ENCODE data around the gene AVEN. TPM values are rescaled to one million over a fixed set of nuclear protein-coding genes. Genes with fewer than 3 reads are reported as not detected.

AVEN gene
- total and polyA plus RNA-seq, 2 donors (not counting 3 experiments of a cell fraction or from before 2014, with no cell fraction given) = 7.7 to 23.3 TPM

DNA sequence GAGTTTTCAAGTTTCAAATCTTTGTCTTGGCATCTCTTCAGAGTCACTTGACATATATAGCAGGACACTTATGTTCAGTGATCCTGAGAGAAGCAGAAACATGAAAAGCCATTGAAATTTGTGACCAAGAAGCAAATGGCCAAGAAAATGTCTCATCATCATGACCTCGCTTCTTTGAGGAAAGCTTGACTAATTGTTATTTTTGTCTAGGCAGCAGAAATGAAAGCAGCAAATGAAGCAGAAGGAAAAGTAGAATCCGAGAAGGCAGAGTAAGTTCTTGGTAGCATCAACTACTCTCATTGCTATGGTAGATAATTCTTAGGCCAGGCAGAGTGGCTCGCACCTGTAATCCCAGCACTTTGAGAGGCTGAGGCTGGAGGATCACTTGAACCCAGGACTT is 198.4 kb downstream of the AVEN start:
- Histone ChIP-seq H4K20me1 (replicated peaks; ENCODE audit: control insufficient read depth, extremely low read depth, insufficient read depth, low read length) (no peaks in the 10 kb centered on the region), H3K9ac (replicated peaks; ENCODE audit: extremely low read depth, insufficient read depth, low read length) (no peak overlapping the region), H3K36me3 (ENCODE audit: control insufficient read depth in 2 of 2, extremely low read depth in 1 of 2, insufficient read depth in 2 of 2, low read length in 2 of 2) (no peaks in the 10 kb centered on the region), H3K9me1 (replicated peaks; ENCODE audit: control insufficient read depth, extremely low read depth, insufficient read depth, low read length) (no peaks in the 10 kb centered on the region), H3K4me2 (ENCODE audit: insufficient read depth, low read length) (no peak overlapping the region), H3K4me1 (ENCODE audit: control insufficient read depth, extremely low read depth, insufficient read depth, low read length) (no peaks in the 10 kb centered on the region), H2AFZ (ENCODE audit: low read depth, low read length) (no peak overlapping the region), H3K27ac (ENCODE audit: insufficient read depth, low read depth, low read length) (no peak overlapping the region), H3K27me3 (ENCODE audit: control insufficient read depth in 2 of 2, insufficient read depth in 2 of 2, low read length in 2 of 2) (no peaks in the 10 kb centered on the region), H3K9me3 (replicated peaks; ENCODE audit: control insufficient read depth, insufficient read depth, low read length) (no peaks in the 10 kb centered on the region), H3K79me2 (ENCODE audit: control insufficient read depth, insufficient read depth, low read length) (no peaks in the 10 kb centered on the region), H3K4me3 (replicated peaks in 1 of 3; ENCODE audit: insufficient read depth in 1 of 3, low read depth in 1 of 3, low read length in 3 of 3) (no peak overlapping the region)
- FAIRE-seq = no peak
- DNase-seq (ENCODE audit: low read depth, low spot score) = no peak
- intact Hi-C loops (cut with micrococcal nuclease) = no loop called here
- no peak for TF ChIP-seq POLR2A (IDR thresholded peaks at IDR 0.05; ENCODE audit: low read depth, low read length)
- no peak for TF ChIP-seq MYC (IDR thresholded peaks at IDR 0.05; ENCODE audit: low read depth, low read length)
- no peak for TF ChIP-seq EZH2 (IDR thresholded peaks at IDR 0.05; ENCODE audit: borderline replicate concordance, low read depth, low read length, severe bottlenecking)
- TF ChIP-seq GATA2 (IDR thresholded peaks at IDR 0.05; ENCODE audit: insufficient read depth, insufficient read length, low read depth, low read length) = no peak
- TF ChIP-seq, protein P1, sequence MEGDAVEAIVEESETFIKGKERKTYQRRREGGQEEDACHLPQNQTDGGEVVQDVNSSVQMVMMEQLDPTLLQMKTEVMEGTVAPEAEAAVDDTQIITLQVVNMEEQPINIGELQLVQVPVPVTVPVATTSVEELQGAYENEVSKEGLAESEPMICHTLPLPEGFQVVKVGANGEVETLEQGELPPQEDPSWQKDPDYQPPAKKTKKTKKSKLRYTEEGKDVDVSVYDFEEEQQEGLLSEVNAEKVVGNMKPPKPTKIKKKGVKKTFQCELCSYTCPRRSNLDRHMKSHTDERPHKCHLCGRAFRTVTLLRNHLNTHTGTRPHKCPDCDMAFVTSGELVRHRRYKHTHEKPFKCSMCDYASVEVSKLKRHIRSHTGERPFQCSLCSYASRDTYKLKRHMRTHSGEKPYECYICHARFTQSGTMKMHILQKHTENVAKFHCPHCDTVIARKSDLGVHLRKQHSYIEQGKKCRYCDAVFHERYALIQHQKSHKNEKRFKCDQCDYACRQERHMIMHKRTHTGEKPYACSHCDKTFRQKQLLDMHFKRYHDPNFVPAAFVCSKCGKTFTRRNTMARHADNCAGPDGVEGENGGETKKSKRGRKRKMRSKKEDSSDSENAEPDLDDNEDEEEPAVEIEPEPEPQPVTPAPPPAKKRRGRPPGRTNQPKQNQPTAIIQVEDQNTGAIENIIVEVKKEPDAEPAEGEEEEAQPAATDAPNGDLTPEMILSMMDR (IDR thresholded peaks at IDR 0.05; ENCODE audit: extremely low read depth in 1 of 2, insufficient read depth in 1 of 2, low read depth in 1 of 2, low read length in 2 of 2) = no peak
- TF ChIP-seq JUN (IDR thresholded peaks at IDR 0.05; ENCODE audit: borderline replicate concordance, insufficient read depth, insufficient read length, low read depth) = no peak
- no peak for TF ChIP-seq FOS (IDR thresholded peaks at IDR 0.05; ENCODE audit: borderline replicate concordance, insufficient read depth, low read length)
- no peak for TF ChIP-seq POLR2AphosphoS5 (IDR thresholded peaks at IDR 0.05; ENCODE audit: insufficient read depth, low read depth, low read length)
- TF ChIP-seq, protein P2, sequence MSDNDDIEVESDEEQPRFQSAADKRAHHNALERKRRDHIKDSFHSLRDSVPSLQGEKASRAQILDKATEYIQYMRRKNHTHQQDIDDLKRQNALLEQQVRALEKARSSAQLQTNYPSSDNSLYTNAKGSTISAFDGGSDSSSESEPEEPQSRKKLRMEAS (IDR thresholded peaks at IDR 0.05; ENCODE audit: insufficient read depth, insufficient read length) = no peak
- ChIA-PET CTCF (interaction anchor here (0.5 kb wide), 1 partner anchor 75 kb away, joined by 3 read pairs; no protein-coding TSS in a partner anchor), POLR2A (no interaction called here)
- no TSS peak for BruUV-seq (replicated peaks)
- dilution Hi-C loops (cut with MboI; ENCODE audit: extremely low pct_ligation_motif_present, low sequenced_read_pairs) = no loop called here

All from endothelial cell of umbilical vein (primary cell).